ENCODE measurements around the gene AFAP1L1. TPM values are rescaled to one million over a fixed set of nuclear protein-coding genes. Genes with fewer than 3 reads are reported as not detected.

Gene AFAP1L1
- total and polyA plus RNA-seq, 4 donors, result 2.1 to 11.6 (median 4.0) TPM

DNA sequence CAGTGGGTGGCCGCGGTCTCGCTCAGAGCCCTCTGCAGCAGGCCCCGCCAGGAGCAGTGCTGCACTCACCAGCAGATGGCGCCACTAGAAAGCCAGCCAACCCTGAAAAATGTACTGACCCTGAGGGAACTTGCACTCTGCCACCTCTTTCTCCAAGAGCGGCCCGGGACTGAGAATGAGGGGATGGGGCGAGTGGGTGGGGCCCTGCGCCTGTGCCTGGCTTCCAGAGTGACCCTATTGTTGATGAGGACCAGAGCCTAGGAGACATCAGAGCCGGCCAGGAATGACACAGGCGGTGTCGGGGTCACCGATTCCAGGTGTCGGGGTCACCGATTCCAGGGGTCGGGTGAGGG lies 110.3 kb downstream of the AFAP1L1 start:
- H3K9ac ChIP-seq (ENCODE audit: low read depth in 1 of 2, low read length in 2 of 2), result no peak overlapping the region
- DNase-seq (ENCODE audit: low spot score), result peak; percentile 82
- H3K4me1 ChIP-seq (ENCODE audit: control insufficient read depth in 4 of 4, insufficient read depth in 4 of 4, low read length in 3 of 4), result peaks cover 0 to 6% (median 0%) of the 10 kb centered on the region in 4 donors
- 37% methylated on average over 16 of the region's 16 CpGs for WGBS
- TF ChIP-seq, protein P1, sequence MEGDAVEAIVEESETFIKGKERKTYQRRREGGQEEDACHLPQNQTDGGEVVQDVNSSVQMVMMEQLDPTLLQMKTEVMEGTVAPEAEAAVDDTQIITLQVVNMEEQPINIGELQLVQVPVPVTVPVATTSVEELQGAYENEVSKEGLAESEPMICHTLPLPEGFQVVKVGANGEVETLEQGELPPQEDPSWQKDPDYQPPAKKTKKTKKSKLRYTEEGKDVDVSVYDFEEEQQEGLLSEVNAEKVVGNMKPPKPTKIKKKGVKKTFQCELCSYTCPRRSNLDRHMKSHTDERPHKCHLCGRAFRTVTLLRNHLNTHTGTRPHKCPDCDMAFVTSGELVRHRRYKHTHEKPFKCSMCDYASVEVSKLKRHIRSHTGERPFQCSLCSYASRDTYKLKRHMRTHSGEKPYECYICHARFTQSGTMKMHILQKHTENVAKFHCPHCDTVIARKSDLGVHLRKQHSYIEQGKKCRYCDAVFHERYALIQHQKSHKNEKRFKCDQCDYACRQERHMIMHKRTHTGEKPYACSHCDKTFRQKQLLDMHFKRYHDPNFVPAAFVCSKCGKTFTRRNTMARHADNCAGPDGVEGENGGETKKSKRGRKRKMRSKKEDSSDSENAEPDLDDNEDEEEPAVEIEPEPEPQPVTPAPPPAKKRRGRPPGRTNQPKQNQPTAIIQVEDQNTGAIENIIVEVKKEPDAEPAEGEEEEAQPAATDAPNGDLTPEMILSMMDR (IDR thresholded peaks at IDR 0.05; ENCODE audit: low read depth, low read length, missing input control), result peak; percentile 86
- TF ChIP-seq NR2F2 (IDR thresholded peaks at IDR 0.05) (peak; percentile 77), JUND (IDR thresholded peaks at IDR 0.05) (no peak), YY1 (IDR thresholded peaks at IDR 0.05) (no peak), GABPA (IDR thresholded peaks at IDR 0.05 in 1 of 2, conservative IDR thresholded peaks at IDR 0.05 in 1 of 2) (no peak), RAD21 (IDR thresholded peaks at IDR 0.05) (peak; percentile 76 to 87), FOXA1 (IDR thresholded peaks at IDR 0.05) (no peak), RXRA (IDR thresholded peaks at IDR 0.05) (peak; percentile 37 to 69)
- H3K9me3 ChIP-seq (ENCODE audit: control insufficient read depth in 4 of 4, low read length in 3 of 4), result no peaks in the 10 kb centered on the region
- H3K27ac ChIP-seq (ENCODE audit: low read depth in 1 of 2, low read length in 2 of 2), result peak overlapping the region in 1 of 2 donors; percentile 25
- no peak overlapping the region for H3K4me3 ChIP-seq (ENCODE audit: low read depth in 1 of 3, low read length in 3 of 3)
- no peaks in the 10 kb centered on the region for H3K27me3 ChIP-seq (ENCODE audit: control insufficient read depth in 4 of 4, insufficient read depth in 4 of 4, low read length in 3 of 4)
- no peaks in the 10 kb centered on the region for H3K36me3 ChIP-seq (ENCODE audit: control insufficient read depth in 4 of 4, insufficient read depth in 3 of 4, low read depth in 1 of 4, low read length in 3 of 4)

- Histone ChIP-seq H3K4me3 (ENCODE audit: low read depth in 1 of 3, low read length in 3 of 3) (no peak overlapping the region), H3K27ac (ENCODE audit: low read depth in 1 of 2, low read length in 2 of 2) (peak overlapping the region; percentile 25), H3K36me3 (ENCODE audit: control insufficient read depth in 4 of 4, insufficient read depth in 3 of 4, low read depth in 1 of 4, low read length in 3 of 4) (no peaks in the 10 kb centered on the region), H3K9me3 (ENCODE audit: control insufficient read depth in 4 of 4, low read length in 3 of 4) (no peaks in the 10 kb centered on the region), H3K4me1 (ENCODE audit: control insufficient read depth in 4 of 4, insufficient read depth in 4 of 4, low read length in 3 of 4) (peaks cover 0 to 6% (median 0%) of the 10 kb centered on the region in 4 donors), H3K9ac (ENCODE audit: low read depth in 1 of 2, low read length in 2 of 2) (no peak overlapping the region), H3K27me3 (ENCODE audit: control insufficient read depth in 4 of 4, insufficient read depth in 4 of 4, low read length in 3 of 4) (no peaks in the 10 kb centered on the region)
- WGBS, result 81% methylated on average over 12 of the region's 12 CpGs
- TF ChIP-seq RXRA (IDR thresholded peaks at IDR 0.05) (peak in 1 of 2 donors; percentile 12), NR2F2 (IDR thresholded peaks at IDR 0.05) (peak; percentile 4), HNF4G (IDR thresholded peaks at IDR 0.05) (no peak), TAF1 (conservative IDR thresholded peaks at IDR 0.05) (no peak)
- no peak for DNase-seq (ENCODE audit: low spot score)
These were observed 111.0 kb downstream of the AFAP1L1 start for GRCh38 chr5:149382517-149383220.

DNA sequence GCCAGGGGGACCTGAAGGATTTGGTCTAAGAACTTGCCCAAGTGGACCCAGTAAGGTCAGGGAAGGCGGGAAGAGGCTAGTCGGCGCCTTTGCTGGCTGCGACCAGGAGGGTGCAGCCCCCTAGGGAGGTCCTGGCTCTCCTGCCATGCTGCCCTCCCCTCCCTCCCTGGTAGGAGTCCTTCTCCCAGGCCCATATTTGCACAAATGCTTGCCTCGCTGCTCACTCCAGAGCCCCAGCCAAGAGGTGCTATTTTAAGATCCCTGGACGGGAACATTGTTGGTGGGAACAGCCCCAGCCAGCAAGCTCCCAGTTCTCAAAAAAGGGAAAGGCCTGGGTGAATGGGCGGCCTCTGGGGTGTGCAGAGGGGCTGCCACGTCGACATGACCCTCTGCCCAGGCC lies 111.7 kb downstream of the AFAP1L1 start:
- no peaks in the 10 kb centered on the region for H3K36me3 ChIP-seq (ENCODE audit: control insufficient read depth in 4 of 4, insufficient read depth in 3 of 4, low read depth in 1 of 4, low read length in 3 of 4)
- H3K27ac ChIP-seq (ENCODE audit: low read depth in 1 of 2, low read length in 2 of 2), result peak overlapping the region; percentile 25 to 58
- DNase-seq (ENCODE audit: low spot score), result no peak
- TF ChIP-seq, protein P2, sequence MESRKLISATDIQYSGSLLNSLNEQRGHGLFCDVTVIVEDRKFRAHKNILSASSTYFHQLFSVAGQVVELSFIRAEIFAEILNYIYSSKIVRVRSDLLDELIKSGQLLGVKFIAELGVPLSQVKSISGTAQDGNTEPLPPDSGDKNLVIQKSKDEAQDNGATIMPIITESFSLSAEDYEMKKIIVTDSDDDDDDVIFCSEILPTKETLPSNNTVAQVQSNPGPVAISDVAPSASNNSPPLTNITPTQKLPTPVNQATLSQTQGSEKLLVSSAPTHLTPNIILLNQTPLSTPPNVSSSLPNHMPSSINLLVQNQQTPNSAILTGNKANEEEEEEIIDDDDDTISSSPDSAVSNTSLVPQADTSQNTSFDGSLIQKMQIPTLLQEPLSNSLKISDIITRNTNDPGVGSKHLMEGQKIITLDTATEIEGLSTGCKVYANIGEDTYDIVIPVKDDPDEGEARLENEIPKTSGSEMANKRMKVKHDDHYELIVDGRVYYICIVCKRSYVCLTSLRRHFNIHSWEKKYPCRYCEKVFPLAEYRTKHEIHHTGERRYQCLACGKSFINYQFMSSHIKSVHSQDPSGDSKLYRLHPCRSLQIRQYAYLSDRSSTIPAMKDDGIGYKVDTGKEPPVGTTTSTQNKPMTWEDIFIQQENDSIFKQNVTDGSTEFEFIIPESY (IDR thresholded peaks at IDR 0.05), result no peak
- TF ChIP-seq NR2F2 (IDR thresholded peaks at IDR 0.05) (peak; percentile 33), YY1 (IDR thresholded peaks at IDR 0.05) (no peak), SP1 (IDR thresholded peaks at IDR 0.05) (peak; percentile 31), ATF3 (IDR thresholded peaks at IDR 0.05) (no peak), EGR1 (IDR thresholded peaks at IDR 0.05; ENCODE audit: low read depth in 2 of 2) (no peak), RAD21 (IDR thresholded peaks at IDR 0.05) (peak in 1 of 2 donors; percentile 11), GABPA (IDR thresholded peaks at IDR 0.05 in 1 of 2, conservative IDR thresholded peaks at IDR 0.05 in 1 of 2) (no peak)
- TF ChIP-seq, protein P1 (IDR thresholded peaks at IDR 0.05; ENCODE audit: low read depth, low read length, missing input control), result no peak
- WGBS, result 82% methylated on average over 9 of the region's 9 CpGs
- no peak overlapping the region for H3K4me3 ChIP-seq (ENCODE audit: low read depth in 1 of 3, low read length in 3 of 3)
- peaks cover 0 to 6% (median 0%) of the 10 kb centered on the region in 4 donors for H3K4me1 ChIP-seq (ENCODE audit: control insufficient read depth in 4 of 4, insufficient read depth in 4 of 4, low read length in 3 of 4)
- H3K9ac ChIP-seq (ENCODE audit: low read depth in 1 of 2, low read length in 2 of 2), result no peak overlapping the region
- H3K9me3 ChIP-seq (ENCODE audit: control insufficient read depth in 4 of 4, low read length in 3 of 4), result no peaks in the 10 kb centered on the region
- no peaks in the 10 kb centered on the region for H3K27me3 ChIP-seq (ENCODE audit: control insufficient read depth in 4 of 4, insufficient read depth in 4 of 4, low read length in 3 of 4)

Measured in liver (tissue), 9 donors.